Fibroblast of villous mesenchyme (primary cell): ENCODE results near the gene ASCL4. TPM values are rescaled to one million over a fixed set of nuclear protein-coding genes. Genes with fewer than 3 reads are reported as not detected.

Source experiments
- DNase-seq: peaks from one replicate; pipeline ENCODE4 v3.0.0-alpha.2; 2010; ENCODE audit warnings: low read depth
- H3K4me3 ChIP-seq: 2 replicates; pipeline ENCODE4 v1.5.1; 2011; ENCODE audit warnings: low read depth, mild to moderate bottlenecking, low read length
- total RNA-seq: library from RNA; depleted of rRNA; stranded (reverse); fragments of >200 nt; gene quantifications from 2 replicates; pipeline ENCODE4 v1.2.3, GENCODE V29; 2012
- TF ChIP-seq, protein P1 (sequence below): IDR thresholded peaks from 2 replicates; pipeline ENCODE4 v1.5.1; 2012; ENCODE audit warnings: low read depth, mild to moderate bottlenecking, low read length; ENCODE audit not compliant: insufficient read depth

Gene ASCL4
- total RNA-seq, 1 donor: not detected

DNA sequence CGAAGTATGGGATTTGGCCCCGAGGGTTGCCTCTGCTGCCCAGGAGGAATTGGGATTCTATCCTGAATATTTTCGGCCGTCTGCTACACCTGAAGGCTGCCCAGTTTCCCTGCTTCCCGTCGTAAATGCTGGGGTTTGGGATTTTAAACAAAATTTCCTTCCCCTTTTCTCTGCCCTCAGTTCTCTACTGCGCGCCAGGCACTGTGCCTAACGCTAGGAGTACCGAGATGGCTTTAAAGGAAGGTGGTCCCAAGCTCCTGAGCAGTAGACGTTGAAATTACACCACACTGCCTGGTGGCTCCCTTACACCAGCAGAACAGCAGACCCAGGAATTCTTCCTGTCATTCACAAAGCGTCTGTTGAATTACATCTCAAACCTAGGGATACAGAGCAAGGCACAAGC lies 13.0 kb upstream of the ASCL4 start:
- TF ChIP-seq, protein P1, sequence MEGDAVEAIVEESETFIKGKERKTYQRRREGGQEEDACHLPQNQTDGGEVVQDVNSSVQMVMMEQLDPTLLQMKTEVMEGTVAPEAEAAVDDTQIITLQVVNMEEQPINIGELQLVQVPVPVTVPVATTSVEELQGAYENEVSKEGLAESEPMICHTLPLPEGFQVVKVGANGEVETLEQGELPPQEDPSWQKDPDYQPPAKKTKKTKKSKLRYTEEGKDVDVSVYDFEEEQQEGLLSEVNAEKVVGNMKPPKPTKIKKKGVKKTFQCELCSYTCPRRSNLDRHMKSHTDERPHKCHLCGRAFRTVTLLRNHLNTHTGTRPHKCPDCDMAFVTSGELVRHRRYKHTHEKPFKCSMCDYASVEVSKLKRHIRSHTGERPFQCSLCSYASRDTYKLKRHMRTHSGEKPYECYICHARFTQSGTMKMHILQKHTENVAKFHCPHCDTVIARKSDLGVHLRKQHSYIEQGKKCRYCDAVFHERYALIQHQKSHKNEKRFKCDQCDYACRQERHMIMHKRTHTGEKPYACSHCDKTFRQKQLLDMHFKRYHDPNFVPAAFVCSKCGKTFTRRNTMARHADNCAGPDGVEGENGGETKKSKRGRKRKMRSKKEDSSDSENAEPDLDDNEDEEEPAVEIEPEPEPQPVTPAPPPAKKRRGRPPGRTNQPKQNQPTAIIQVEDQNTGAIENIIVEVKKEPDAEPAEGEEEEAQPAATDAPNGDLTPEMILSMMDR: no peak
- H3K4me3 ChIP-seq: peak overlapping the region; percentile 69
- no peak for DNase-seq

DNA sequence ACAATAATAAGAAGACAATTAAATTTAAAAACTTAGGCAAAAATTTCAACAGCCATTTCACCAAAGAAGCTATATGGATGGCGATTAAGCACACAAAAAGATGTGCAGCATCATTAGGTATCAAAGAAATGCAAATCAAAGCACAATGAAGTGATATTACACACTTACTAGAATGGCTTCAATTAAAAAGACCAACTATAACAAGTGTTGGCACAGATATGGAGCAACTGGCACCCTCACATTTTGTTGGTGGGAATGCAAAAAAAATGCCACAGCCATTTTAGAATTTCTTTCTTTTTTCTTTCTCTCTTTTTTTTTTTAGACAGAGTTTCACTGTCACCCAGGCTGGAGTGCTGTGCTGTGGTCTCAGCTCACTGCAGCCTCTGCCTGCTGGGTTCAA lies 11.6 kb upstream of the ASCL4 start:
- no peak for DNase-seq
- TF ChIP-seq, protein P1: no peak
- H3K4me3 ChIP-seq: no peak overlapping the region

DNA sequence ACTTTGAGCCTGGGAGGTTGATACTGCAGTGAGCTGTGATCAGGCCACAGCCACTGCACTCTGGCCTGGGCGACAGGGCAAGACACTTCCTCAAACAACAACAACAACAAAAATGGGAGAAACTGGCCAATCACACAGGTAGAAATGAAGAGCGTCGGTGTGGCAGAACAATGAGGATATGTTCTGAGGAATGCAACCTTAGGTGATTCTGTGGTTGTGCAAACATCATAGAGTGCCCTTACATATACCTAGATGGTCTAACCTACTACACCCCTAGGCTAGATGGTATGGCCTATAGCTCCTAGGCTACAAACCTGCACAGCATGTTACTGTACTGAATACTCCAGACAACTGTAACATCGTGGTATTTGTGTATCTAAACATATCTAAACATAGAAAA lies 9.9 kb upstream of the ASCL4 start:
- TF ChIP-seq, protein P1: no peak
- no peak for DNase-seq
- no peak overlapping the region for H3K4me3 ChIP-seq

DNA sequence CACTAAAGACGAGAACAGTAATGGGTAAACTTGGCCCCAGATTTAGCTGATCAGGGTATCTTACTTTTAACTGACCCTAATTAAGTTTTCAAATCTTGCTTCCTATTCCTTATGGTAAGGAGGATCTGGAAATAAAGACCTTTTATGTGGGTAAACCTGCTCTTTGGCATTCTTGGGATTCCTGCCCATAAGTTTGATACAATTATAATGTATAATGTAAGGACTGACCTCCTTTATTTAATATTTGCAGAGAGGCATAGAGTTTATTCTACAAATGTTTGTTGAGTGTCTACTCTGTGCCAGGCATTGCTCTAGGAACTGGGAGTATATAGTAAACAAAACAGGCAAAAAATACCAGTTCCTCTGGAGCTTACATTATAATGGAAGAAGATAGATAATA lies 9.2 kb upstream of the ASCL4 start:
- TF ChIP-seq, protein P1: no peak
- DNase-seq: no peak
- no peak overlapping the region for H3K4me3 ChIP-seq

GRCh38 chr12:107767466-107767865 lies 7.0 kb upstream of the ASCL4 start:
- TF ChIP-seq, protein P1: no peak
- H3K4me3 ChIP-seq: no peak overlapping the region
- DNase-seq: no peak

DNA sequence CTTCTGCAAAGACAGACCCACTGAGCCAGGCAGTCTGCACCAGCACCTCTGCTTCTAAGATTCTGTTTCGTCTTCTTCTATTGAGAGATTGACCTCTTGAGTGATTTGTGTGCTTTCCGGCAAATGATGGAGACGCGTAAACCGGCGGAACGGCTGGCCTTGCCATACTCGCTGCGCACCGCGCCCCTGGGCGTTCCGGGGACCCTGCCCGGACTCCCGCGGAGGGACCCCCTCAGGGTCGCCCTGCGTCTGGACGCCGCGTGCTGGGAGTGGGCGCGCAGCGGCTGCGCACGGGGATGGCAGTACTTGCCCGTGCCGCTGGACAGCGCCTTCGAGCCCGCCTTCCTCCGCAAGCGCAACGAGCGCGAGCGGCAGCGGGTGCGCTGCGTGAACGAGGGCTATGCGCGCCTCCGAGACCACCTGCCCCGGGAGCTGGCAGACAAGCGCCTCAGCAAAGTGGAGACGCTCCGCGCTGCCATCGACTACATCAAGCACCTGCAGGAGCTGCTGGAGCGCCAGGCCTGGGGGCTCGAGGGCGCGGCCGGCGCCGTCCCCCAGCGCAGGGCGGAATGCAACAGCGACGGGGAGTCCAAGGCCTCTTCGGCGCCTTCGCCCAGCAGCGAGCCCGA lies 703 bp downstream of the ASCL4 start:
- TF ChIP-seq, protein P1: no peak
- no peak overlapping the region for H3K4me3 ChIP-seq
- DNase-seq: peak; percentile 2

- TF ChIP-seq, protein P1: no peak
- DNase-seq: no peak
- H3K4me3 ChIP-seq: no peak overlapping the region
These were observed 1.7 kb downstream of the ASCL4 start for GRCh38 chr12:107776171-107776570.
